Smooth muscle cell (in vitro differentiated cells): ENCODE results near the gene AQP2. TPM values are rescaled to one million over a fixed set of nuclear protein-coding genes. Genes with fewer than 3 reads are reported as not detected.
A peak's percentile ranks its signal among the peaks of the same experiment; 100 is the strongest.

Source experiments
- DNase-seq: peaks from one replicate; lab custom pipeline; 2025; ENCODE audit not compliant: unreplicated experiment; lab: John Stamatoyannopoulos, UW
- H2AFZ ChIP-seq: fragments of 200-600 bp; sonication (generic); 2 replicates; pipeline ENCODE4 v1.6.0; 2016; ENCODE audit warnings: antibody characterized with exemption, low read depth, mild to moderate bottlenecking
- H3F3A ChIP-seq: fragments of 200-600 bp; sonication (generic); 2 replicates; pipeline ENCODE4 v1.6.0; 2017; ENCODE audit warnings: antibody characterized with exemption, low read depth
- H3K27ac ChIP-seq: fragments of 200-600 bp; sonication (generic); 2 replicates; pipeline ENCODE4 v1.5.1; 2016; ENCODE audit warnings: low read depth, mild to moderate bottlenecking
- H3K27me3 ChIP-seq: fragments of 200-600 bp; sonication (generic); 2 replicates; pipeline ENCODE4 v1.6.1; 2016; ENCODE audit warnings: low read depth, mild to moderate bottlenecking
- H3K36me3 ChIP-seq: fragments of 200-600 bp; sonication (generic); 2 replicates; pipeline ENCODE4 v1.5.1; 2016; ENCODE audit warnings: low read depth
- H3K4me1 ChIP-seq: fragments of 200-600 bp; sonication (generic); 2 replicates; pipeline ENCODE4 v1.5.1; 2016; ENCODE audit warnings: low read depth
- H3K4me2 ChIP-seq: fragments of 200-600 bp; sonication (generic); 2 replicates; pipeline ENCODE4 v1.6.0; 2016; ENCODE audit warnings: mild to moderate bottlenecking
- H3K4me3 ChIP-seq: fragments of 200-600 bp; sonication (generic); 2 replicates; pipeline ENCODE4 v1.5.1; 2016; ENCODE audit warnings: mild to moderate bottlenecking
- H3K79me2 ChIP-seq: fragments of 200-600 bp; sonication (generic); 2 replicates; pipeline ENCODE4 v1.6.0; 2016; ENCODE audit warnings: low read depth, mild to moderate bottlenecking
- H3K9ac ChIP-seq: fragments of 200-600 bp; sonication (generic); 2 replicates; pipeline ENCODE4 v1.6.0; 2016; ENCODE audit warnings: low read depth
- H3K9me3 ChIP-seq: fragments of 200-600 bp; sonication (generic); replicated peaks from 2 replicates; pipeline ENCODE4 v1.5.1; 2016; ENCODE audit warnings: low read depth
- H4K20me1 ChIP-seq: fragments of 200-600 bp; sonication (generic); 2 replicates; pipeline ENCODE4 v1.6.0; 2016; ENCODE audit warnings: low read depth
- CTCF ChIP-seq: fragments of 200-600 bp; sonication (generic); IDR thresholded peaks from 2 replicates; pipeline ENCODE4 v1.5.1; 2017; ENCODE audit warnings: borderline replicate concordance, mild to moderate bottlenecking, antibody characterized with exemption; ENCODE audit not compliant: insufficient read depth, poor library complexity, severe bottlenecking
- WGBS: methylation state at CpG from one replicate; pipeline ENCODE4 v1.1.7; 2016; ENCODE audit warnings: low lambda C conversion rate; 5-methylcytosine and 5-hydroxymethylcytosine counted together
- polyA plus RNA-seq: library from polyadenylated mRNA; unstranded; fragments of >200 nt; fragmentation: Nextera tagmentation; extraction: Ambion mirVana; gene quantifications from 2 replicates; pipeline ENCODE4 v1.2.1, GENCODE V29; 2016
- total RNA-seq: library from RNA; depleted of rRNA; stranded (reverse); fragments of >200 nt; gene quantifications from 2 replicates; pipeline ENCODE4 v1.2.3, GENCODE V29; 2014

The AQP2 gene
- total and polyA plus RNA-seq, 2 experiments from 2014 or later: 0.13 to 0.14 TPM

DNA sequence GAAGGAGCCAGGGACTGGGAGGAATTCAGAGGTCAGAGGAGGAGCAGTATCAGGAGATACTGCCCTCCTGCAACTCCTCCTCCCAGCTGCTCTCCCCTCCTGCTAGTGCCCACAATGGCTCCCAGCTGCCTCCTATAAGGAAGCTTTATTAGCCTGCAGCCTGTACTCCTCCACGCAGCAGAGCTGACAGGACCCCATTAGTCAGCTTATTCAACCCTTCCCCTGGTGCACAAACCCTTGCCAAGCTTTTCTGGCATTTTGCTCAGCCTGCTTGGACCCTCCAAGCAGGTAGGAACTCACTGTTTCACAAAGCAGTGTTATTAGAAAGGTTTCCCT, 6.9 kb upstream of the AQP2 start:
- 94% methylated on average over 1 of the region's 1 CpG for WGBS
- no peak for TF ChIP-seq CTCF
- Histone ChIP-seq H2AFZ (no peak overlapping the region), H3K27ac (no peak overlapping the region), H3K27me3 (no peaks in the 10 kb centered on the region), H3K4me1 (peaks cover 4% of the 10 kb centered on the region), H3K4me2 (no peak overlapping the region), H3K9ac (no peak overlapping the region), H4K20me1 (no peaks in the 10 kb centered on the region), H3K9me3 (no peaks in the 10 kb centered on the region), H3K36me3 (no peaks in the 10 kb centered on the region), H3K79me2 (no peaks in the 10 kb centered on the region), H3F3A (no peaks in the 10 kb centered on the region), H3K4me3 (no peak overlapping the region)
- no peak for DNase-seq

- no peaks in the 10 kb centered on the region for H3F3A ChIP-seq
- H3K9me3 ChIP-seq: no peaks in the 10 kb centered on the region
- no peaks in the 10 kb centered on the region for H3K79me2 ChIP-seq
- no peak for DNase-seq
- H3K27me3 ChIP-seq: no peaks in the 10 kb centered on the region
- no peak overlapping the region for H3K27ac ChIP-seq
- H4K20me1 ChIP-seq: no peaks in the 10 kb centered on the region
- H3K36me3 ChIP-seq: no peaks in the 10 kb centered on the region
- H3K4me2 ChIP-seq: no peak overlapping the region
- 94% methylated on average over 5 of the region's 5 CpGs for WGBS
- H3K9ac ChIP-seq: no peak overlapping the region
- no peak for TF ChIP-seq CTCF
- H2AFZ ChIP-seq: no peak overlapping the region
- H3K4me3 ChIP-seq: no peak overlapping the region
- peaks cover 4% of the 10 kb centered on the region for H3K4me1 ChIP-seq
Observed at GRCh38 chr12:49944046-49944445, 6.5 kb upstream of the AQP2 start.

DNA sequence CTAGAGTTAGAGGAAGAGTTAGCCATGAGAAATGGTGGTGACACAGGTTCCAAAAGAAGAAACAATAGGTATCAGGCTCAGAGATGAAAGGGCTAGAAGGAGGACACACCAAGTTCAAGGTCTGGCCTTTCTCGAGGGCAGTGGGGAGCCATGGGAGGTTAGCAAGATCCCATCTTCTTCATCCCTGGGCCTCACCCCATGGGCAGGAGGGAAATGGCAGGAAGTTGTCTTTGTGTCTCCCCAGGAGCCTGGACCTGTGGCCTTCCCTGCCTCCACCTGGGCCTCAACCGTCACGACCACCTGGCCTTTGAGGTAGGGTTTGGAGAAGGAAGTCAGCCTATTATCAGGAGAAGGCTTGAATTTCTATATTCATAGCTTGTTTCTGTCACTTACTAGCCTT, 5.8 kb upstream of the AQP2 start:
- Histone ChIP-seq H3K36me3 (no peaks in the 10 kb centered on the region), H3K4me1 (peaks cover 4% of the 10 kb centered on the region), H3K4me2 (peak overlapping the region; percentile 85), H3K9ac (no peak overlapping the region), H3F3A (no peaks in the 10 kb centered on the region), H3K27me3 (no peaks in the 10 kb centered on the region), H2AFZ (no peak overlapping the region), H3K27ac (no peak overlapping the region), H3K9me3 (no peaks in the 10 kb centered on the region), H3K4me3 (no peak overlapping the region), H4K20me1 (no peaks in the 10 kb centered on the region), H3K79me2 (no peaks in the 10 kb centered on the region)
- DNase-seq: no peak
- no peak for TF ChIP-seq CTCF
- WGBS: 91% methylated on average over 3 of the region's 3 CpGs

GRCh38 chr12:49945394-49946080, 5.0 kb upstream of the AQP2 start:
- TF ChIP-seq CTCF: peak; percentile 77
- peak; percentile 67 for DNase-seq
- 10% methylated on average over 27 of the region's 28 CpGs for WGBS

More at GRCh38 chr12:49945394-49946080, 5.0 kb upstream of the AQP2 start:
- Histone ChIP-seq H3K4me3 (peak overlapping the region; percentile 44), H3K9ac (no peak overlapping the region), H3F3A (no peaks in the 10 kb centered on the region), H3K79me2 (no peaks in the 10 kb centered on the region), H3K27ac (no peak overlapping the region), H3K9me3 (no peaks in the 10 kb centered on the region), H3K4me2 (peak overlapping the region; percentile 85), H3K4me1 (peaks cover 4% of the 10 kb centered on the region), H4K20me1 (no peaks in the 10 kb centered on the region), H2AFZ (peak overlapping the region; percentile 96), H3K27me3 (no peaks in the 10 kb centered on the region), H3K36me3 (no peaks in the 10 kb centered on the region)
